Measurements from ENCODE around the gene B4GALT1.

DNA sequence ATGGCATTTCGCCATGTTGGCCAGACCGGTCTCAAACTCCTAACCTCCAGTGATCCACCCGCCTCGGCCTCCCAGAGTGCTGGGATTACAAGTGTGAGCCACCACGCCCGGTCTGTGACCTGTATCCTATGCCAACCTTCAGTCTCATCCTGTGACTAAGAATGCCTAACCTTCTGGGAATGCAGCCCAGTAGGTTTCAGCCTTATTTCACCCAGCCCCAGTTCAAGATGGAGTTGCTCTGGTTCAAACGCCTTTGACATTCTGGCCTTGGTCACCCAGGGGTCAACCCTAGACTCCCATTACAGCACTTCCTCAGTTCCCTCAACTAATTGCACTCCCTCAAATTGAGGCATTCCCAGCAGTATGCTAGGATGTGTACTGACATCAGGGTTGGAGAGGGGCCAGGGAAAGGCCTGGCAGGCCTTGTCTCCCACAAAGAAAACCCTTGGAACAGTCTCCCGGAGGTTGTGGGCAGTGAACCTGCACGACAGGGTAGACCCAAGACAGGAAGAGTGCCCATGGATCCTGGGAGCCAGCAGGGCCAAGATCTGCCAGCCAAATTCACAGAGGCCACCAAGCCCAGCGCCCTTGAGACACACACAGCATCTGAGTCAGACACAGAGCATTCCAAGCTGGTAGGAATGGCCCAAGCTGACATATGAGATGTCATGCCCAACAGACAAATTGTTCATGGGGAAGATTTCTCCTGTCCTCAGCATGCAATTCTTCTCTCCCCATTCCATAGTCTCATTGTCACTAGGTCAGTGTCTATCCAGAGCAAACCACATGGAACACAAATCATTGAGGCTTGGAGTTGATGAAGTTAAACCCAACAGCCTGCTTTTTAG is 65.8 kb downstream of the B4GALT1 start:
- TF ChIP-seq, protein P1, sequence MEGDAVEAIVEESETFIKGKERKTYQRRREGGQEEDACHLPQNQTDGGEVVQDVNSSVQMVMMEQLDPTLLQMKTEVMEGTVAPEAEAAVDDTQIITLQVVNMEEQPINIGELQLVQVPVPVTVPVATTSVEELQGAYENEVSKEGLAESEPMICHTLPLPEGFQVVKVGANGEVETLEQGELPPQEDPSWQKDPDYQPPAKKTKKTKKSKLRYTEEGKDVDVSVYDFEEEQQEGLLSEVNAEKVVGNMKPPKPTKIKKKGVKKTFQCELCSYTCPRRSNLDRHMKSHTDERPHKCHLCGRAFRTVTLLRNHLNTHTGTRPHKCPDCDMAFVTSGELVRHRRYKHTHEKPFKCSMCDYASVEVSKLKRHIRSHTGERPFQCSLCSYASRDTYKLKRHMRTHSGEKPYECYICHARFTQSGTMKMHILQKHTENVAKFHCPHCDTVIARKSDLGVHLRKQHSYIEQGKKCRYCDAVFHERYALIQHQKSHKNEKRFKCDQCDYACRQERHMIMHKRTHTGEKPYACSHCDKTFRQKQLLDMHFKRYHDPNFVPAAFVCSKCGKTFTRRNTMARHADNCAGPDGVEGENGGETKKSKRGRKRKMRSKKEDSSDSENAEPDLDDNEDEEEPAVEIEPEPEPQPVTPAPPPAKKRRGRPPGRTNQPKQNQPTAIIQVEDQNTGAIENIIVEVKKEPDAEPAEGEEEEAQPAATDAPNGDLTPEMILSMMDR (IDR thresholded peaks at IDR 0.05 in 8 of 11, conservative IDR thresholded peaks at IDR 0.05 in 3 of 11), result no peak
- no peak for TF ChIP-seq POLR2A (IDR thresholded peaks at IDR 0.05)

Data from spleen (tissue), 7 donors.